ENCODE results near the gene GBA2.

DNA sequence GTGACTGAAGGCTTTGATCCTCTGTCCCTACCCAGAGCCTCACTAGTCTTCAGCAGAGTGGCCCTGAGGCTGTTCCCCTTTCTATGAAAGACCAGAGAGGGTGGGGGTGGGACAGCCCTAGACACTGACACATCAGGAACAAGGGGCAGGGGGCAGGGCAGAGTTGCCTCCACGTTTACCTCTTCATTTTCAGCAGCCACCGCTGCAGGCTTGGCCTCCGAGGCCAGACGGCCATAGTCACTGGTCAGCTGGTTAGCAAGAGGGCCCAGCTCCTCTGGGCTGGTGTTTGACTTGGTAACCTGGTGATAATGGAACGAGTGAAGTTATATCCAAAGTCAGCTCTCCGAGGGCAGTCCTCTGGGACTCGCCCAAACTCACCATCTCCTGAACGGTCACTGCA is 43.7 kb downstream of the GBA2 start:
- TF ChIP-seq, protein P1, sequence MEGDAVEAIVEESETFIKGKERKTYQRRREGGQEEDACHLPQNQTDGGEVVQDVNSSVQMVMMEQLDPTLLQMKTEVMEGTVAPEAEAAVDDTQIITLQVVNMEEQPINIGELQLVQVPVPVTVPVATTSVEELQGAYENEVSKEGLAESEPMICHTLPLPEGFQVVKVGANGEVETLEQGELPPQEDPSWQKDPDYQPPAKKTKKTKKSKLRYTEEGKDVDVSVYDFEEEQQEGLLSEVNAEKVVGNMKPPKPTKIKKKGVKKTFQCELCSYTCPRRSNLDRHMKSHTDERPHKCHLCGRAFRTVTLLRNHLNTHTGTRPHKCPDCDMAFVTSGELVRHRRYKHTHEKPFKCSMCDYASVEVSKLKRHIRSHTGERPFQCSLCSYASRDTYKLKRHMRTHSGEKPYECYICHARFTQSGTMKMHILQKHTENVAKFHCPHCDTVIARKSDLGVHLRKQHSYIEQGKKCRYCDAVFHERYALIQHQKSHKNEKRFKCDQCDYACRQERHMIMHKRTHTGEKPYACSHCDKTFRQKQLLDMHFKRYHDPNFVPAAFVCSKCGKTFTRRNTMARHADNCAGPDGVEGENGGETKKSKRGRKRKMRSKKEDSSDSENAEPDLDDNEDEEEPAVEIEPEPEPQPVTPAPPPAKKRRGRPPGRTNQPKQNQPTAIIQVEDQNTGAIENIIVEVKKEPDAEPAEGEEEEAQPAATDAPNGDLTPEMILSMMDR (conservative IDR thresholded peaks at IDR 0.05 in 1 of 2, IDR thresholded peaks at IDR 0.05 in 1 of 2; ENCODE audit: extremely low read depth in 1 of 2, insufficient read depth in 1 of 2, low read depth in 1 of 2, low read length in 2 of 2): no peak
- TF ChIP-seq EZH2 (IDR thresholded peaks at IDR 0.05; ENCODE audit: borderline replicate concordance, low read length): no peak

All from mammary epithelial cell (primary cell).